ENCODE results near the gene STARD8. TPM values are rescaled to one million over a fixed set of nuclear protein-coding genes. Genes with fewer than 3 reads are reported as not detected.

STARD8 gene
- total RNA-seq, 2 experiments from 2014 or later = not detected

- no peaks in the 10 kb centered on the region for H3K9me2 ChIP-seq (ENCODE audit: insufficient read depth, low read length)
- POLR2A ChIA-PET = no interaction called here
- no peak overlapping the region for H3K27ac ChIP-seq (ENCODE audit: low read depth, low read length, poor library complexity, severe bottlenecking)
- no peaks in the 10 kb centered on the region for H3K36me3 ChIP-seq (ENCODE audit: insufficient read depth, low read length)
- H3K4me3 ChIP-seq (ENCODE audit: low read depth, low read length, poor library complexity, severe bottlenecking) = no peak overlapping the region
- intact Hi-C loops (cut with micrococcal nuclease; ENCODE audit: unreplicated experiment) = no loop called here
- no TSS peak for BruUV-seq (replicated peaks)
- H3K9me3 ChIP-seq (ENCODE audit: low read length) = no peaks in the 10 kb centered on the region
- CTCF ChIA-PET (ENCODE audit: unreplicated experiment) = no interaction called here
- no peak for DNase-seq (ENCODE audit: low spot score)
- H3K4me1 ChIP-seq (ENCODE audit: insufficient read depth, low read length, poor library complexity, severe bottlenecking) = no peaks in the 10 kb centered on the region
- TF ChIP-seq CTCF (conservative IDR thresholded peaks at IDR 0.05; ENCODE audit: low read length) = no peak
- no peak for TF ChIP-seq EZH2phosphoT487 (IDR thresholded peaks at IDR 0.05; ENCODE audit: borderline replicate concordance, low read depth, low read length)
- no peaks in the 10 kb centered on the region for H4K20me1 ChIP-seq (ENCODE audit: insufficient read depth, low read length)
- H2AFZ ChIP-seq (ENCODE audit: low read length) = no peak overlapping the region
- H3K4me2 ChIP-seq (ENCODE audit: low read length) = no peak overlapping the region
- H3K79me2 ChIP-seq (ENCODE audit: insufficient read depth, low read depth, low read length) = no peaks in the 10 kb centered on the region
Observed at GRCh38 chrX:68708503-68709290, 61.2 kb downstream of the STARD8 start.

GRCh38 chrX:68710870-68711576 is 63.6 kb downstream of the STARD8 start:
- DNase-seq (ENCODE audit: low spot score) = peak; percentile 10
- H3K9me2 ChIP-seq (ENCODE audit: insufficient read depth, low read length) = no peaks in the 10 kb centered on the region
- H3K4me1 ChIP-seq (ENCODE audit: insufficient read depth, low read length, poor library complexity, severe bottlenecking) = no peaks in the 10 kb centered on the region
- BruUV-seq (replicated peaks) = no TSS peak
- H2AFZ ChIP-seq (ENCODE audit: low read length) = no peak overlapping the region
- H3K4me2 ChIP-seq (ENCODE audit: low read length) = no peak overlapping the region
- H3K36me3 ChIP-seq (ENCODE audit: insufficient read depth, low read length) = no peaks in the 10 kb centered on the region
- CTCF ChIA-PET (ENCODE audit: unreplicated experiment) = no interaction called here
- H4K20me1 ChIP-seq (ENCODE audit: insufficient read depth, low read length) = no peaks in the 10 kb centered on the region
- POLR2A ChIA-PET = no interaction called here
- intact Hi-C loops (cut with micrococcal nuclease; ENCODE audit: unreplicated experiment) = no loop called here
- peak; percentile 51 for TF ChIP-seq CTCF (conservative IDR thresholded peaks at IDR 0.05; ENCODE audit: low read length)
- no peak for TF ChIP-seq EZH2phosphoT487 (IDR thresholded peaks at IDR 0.05; ENCODE audit: borderline replicate concordance, low read depth, low read length)
- H3K9me3 ChIP-seq (ENCODE audit: low read length) = no peaks in the 10 kb centered on the region
- no peak overlapping the region for H3K4me3 ChIP-seq (ENCODE audit: low read depth, low read length, poor library complexity, severe bottlenecking)
- H3K27ac ChIP-seq (ENCODE audit: low read depth, low read length, poor library complexity, severe bottlenecking) = no peak overlapping the region
- no peaks in the 10 kb centered on the region for H3K79me2 ChIP-seq (ENCODE audit: insufficient read depth, low read depth, low read length)

- TF ChIP-seq EZH2phosphoT487 (IDR thresholded peaks at IDR 0.05; ENCODE audit: borderline replicate concordance, low read depth, low read length) = no peak
- no peak for TF ChIP-seq CTCF (conservative IDR thresholded peaks at IDR 0.05; ENCODE audit: low read length)
- BruUV-seq (replicated peaks) = no TSS peak
- no peaks in the 10 kb centered on the region for H4K20me1 ChIP-seq (ENCODE audit: insufficient read depth, low read length)
- no peak overlapping the region for H3K4me3 ChIP-seq (ENCODE audit: low read depth, low read length, poor library complexity, severe bottlenecking)
- H3K36me3 ChIP-seq (ENCODE audit: insufficient read depth, low read length) = no peaks in the 10 kb centered on the region
- no peaks in the 10 kb centered on the region for H3K79me2 ChIP-seq (ENCODE audit: insufficient read depth, low read depth, low read length)
- no peaks in the 10 kb centered on the region for H3K4me1 ChIP-seq (ENCODE audit: insufficient read depth, low read length, poor library complexity, severe bottlenecking)
- no peak overlapping the region for H2AFZ ChIP-seq (ENCODE audit: low read length)
- no peaks in the 10 kb centered on the region for H3K9me3 ChIP-seq (ENCODE audit: low read length)
- H3K27ac ChIP-seq (ENCODE audit: low read depth, low read length, poor library complexity, severe bottlenecking) = no peak overlapping the region
- H3K4me2 ChIP-seq (ENCODE audit: low read length) = no peak overlapping the region
- intact Hi-C loops (cut with micrococcal nuclease; ENCODE audit: unreplicated experiment) = no loop called here
- CTCF ChIA-PET (ENCODE audit: unreplicated experiment) = no interaction called here
- H3K9me2 ChIP-seq (ENCODE audit: insufficient read depth, low read length) = no peaks in the 10 kb centered on the region
- POLR2A ChIA-PET = no interaction called here
- no peak for DNase-seq (ENCODE audit: low spot score)
Observed at GRCh38 chrX:68711845-68712244, 64.4 kb downstream of the STARD8 start.

Data from OCI-LY7 (cell line).